OCI-LY1 (cell line): ENCODE data around the gene TRPM6.
"Not testable (repeated sequence)": the region's sequence is repeated elsewhere in the genome, so short reads cannot be mapped to it uniquely, and the experiment has no call there.

ENCODE experiments used
- EZH2 ChIP-seq: fragments of 200-600 bp; sonication (generic), shearing (Covaris generic); IDR thresholded peaks from 2 replicates; pipeline ENCODE4 v1.8.0; 2017; ENCODE audit warnings: borderline replicate concordance, mixed run types, mild to moderate bottlenecking, antibody characterized with exemption, low read length, moderate library complexity, mixed read lengths
- TF ChIP-seq, protein P1 (sequence below): fragments of 200-600 bp; sonication (generic), shearing (Covaris generic); IDR thresholded peaks from 2 replicates; pipeline ENCODE4 v1.5.1; 2017; ENCODE audit warnings: mild to moderate bottlenecking, antibody characterized with exemption, low read length, moderate library complexity, mixed read lengths

- TF ChIP-seq, protein P1, sequence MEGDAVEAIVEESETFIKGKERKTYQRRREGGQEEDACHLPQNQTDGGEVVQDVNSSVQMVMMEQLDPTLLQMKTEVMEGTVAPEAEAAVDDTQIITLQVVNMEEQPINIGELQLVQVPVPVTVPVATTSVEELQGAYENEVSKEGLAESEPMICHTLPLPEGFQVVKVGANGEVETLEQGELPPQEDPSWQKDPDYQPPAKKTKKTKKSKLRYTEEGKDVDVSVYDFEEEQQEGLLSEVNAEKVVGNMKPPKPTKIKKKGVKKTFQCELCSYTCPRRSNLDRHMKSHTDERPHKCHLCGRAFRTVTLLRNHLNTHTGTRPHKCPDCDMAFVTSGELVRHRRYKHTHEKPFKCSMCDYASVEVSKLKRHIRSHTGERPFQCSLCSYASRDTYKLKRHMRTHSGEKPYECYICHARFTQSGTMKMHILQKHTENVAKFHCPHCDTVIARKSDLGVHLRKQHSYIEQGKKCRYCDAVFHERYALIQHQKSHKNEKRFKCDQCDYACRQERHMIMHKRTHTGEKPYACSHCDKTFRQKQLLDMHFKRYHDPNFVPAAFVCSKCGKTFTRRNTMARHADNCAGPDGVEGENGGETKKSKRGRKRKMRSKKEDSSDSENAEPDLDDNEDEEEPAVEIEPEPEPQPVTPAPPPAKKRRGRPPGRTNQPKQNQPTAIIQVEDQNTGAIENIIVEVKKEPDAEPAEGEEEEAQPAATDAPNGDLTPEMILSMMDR: not testable (repeated sequence)
- not testable (repeated sequence) for TF ChIP-seq EZH2
Observed at GRCh38 chr9:74853024-74853423, 34.7 kb downstream of the TRPM6 start.
